ENCODE measurements around the gene KCNK5. TPM values are rescaled to one million over a fixed set of nuclear protein-coding genes. Genes with fewer than 3 reads are reported as not detected.

Gene KCNK5
- polyA plus RNA-seq, 1 donor from 2014 or later, result not detected

GRCh38 chr6:39206250-39206721, 23.0 kb downstream of the KCNK5 start:
- Histone ChIP-seq H3K9me3 (ENCODE audit: low read length) (no peaks in the 10 kb centered on the region), H2AFZ (ENCODE audit: low read depth, low read length) (no peak overlapping the region), H3K4me2 (ENCODE audit: low read length) (no peak overlapping the region), H3K4me3 (ENCODE audit: low read length) (no peak overlapping the region), H3K27ac (ENCODE audit: low read length) (no peak overlapping the region), H3K27me3 (ENCODE audit: insufficient read depth, low read depth, low read length) (no peaks in the 10 kb centered on the region), H4K20me1 (ENCODE audit: insufficient read depth) (no peaks in the 10 kb centered on the region), H3K9me2 (ENCODE audit: insufficient read depth, low read length) (no peaks in the 10 kb centered on the region), H3F3A (ENCODE audit: insufficient read depth, low read length, poor library complexity, severe bottlenecking) (no peaks in the 10 kb centered on the region), H3K36me3 (ENCODE audit: insufficient read depth, low read length) (no peaks in the 10 kb centered on the region), H3K9ac (ENCODE audit: low read length) (no peak overlapping the region), H3K79me2 (replicated peaks; ENCODE audit: insufficient read depth, low read length) (no peaks in the 10 kb centered on the region)
- TF ChIP-seq CTCF (IDR thresholded peaks at IDR 0.05; ENCODE audit: poor library complexity, severe bottlenecking), result no peak
- TF ChIP-seq MXI1 (conservative IDR thresholded peaks at IDR 0.05; ENCODE audit: poor library complexity, severe bottlenecking), result no peak
- TF ChIP-seq REST (IDR thresholded peaks at IDR 0.05; ENCODE audit: borderline replicate concordance), result no peak
- no peak for TF ChIP-seq SMC3 (conservative IDR thresholded peaks at IDR 0.05; ENCODE audit: poor library complexity)
- TF ChIP-seq TAF1 (IDR thresholded peaks at IDR 0.05; ENCODE audit: low read depth), result no peak
- TF ChIP-seq POLR2AphosphoS5 (IDR thresholded peaks at IDR 0.05), result no peak

- no peaks in the 10 kb centered on the region for H3F3A ChIP-seq (ENCODE audit: insufficient read depth, low read length, poor library complexity, severe bottlenecking)
- H3K4me2 ChIP-seq (ENCODE audit: low read length), result no peak overlapping the region
- TF ChIP-seq EZH2 (IDR thresholded peaks at IDR 0.05; ENCODE audit: borderline replicate concordance, insufficient read depth, low read length, poor library complexity, severe bottlenecking) (no peak), MXI1 (conservative IDR thresholded peaks at IDR 0.05; ENCODE audit: poor library complexity, severe bottlenecking) (no peak), EP300 (conservative IDR thresholded peaks at IDR 0.05; ENCODE audit: poor library complexity, severe bottlenecking) (no peak), SMC3 (conservative IDR thresholded peaks at IDR 0.05; ENCODE audit: poor library complexity) (no peak)
- no peaks in the 10 kb centered on the region for H3K27me3 ChIP-seq (ENCODE audit: insufficient read depth, low read depth, low read length)
- no peaks in the 10 kb centered on the region for H3K79me2 ChIP-seq (replicated peaks; ENCODE audit: insufficient read depth, low read length)
- no peaks in the 10 kb centered on the region for H3K36me3 ChIP-seq (ENCODE audit: insufficient read depth, low read length)
- no peak overlapping the region for H3K4me3 ChIP-seq (ENCODE audit: low read length)
- H3K27ac ChIP-seq (ENCODE audit: low read length), result no peak overlapping the region
- H3K9me2 ChIP-seq (ENCODE audit: insufficient read depth, low read length), result no peaks in the 10 kb centered on the region
- no peaks in the 10 kb centered on the region for H3K9me3 ChIP-seq (ENCODE audit: low read length)
- no peaks in the 10 kb centered on the region for H4K20me1 ChIP-seq (ENCODE audit: insufficient read depth)
- H2AFZ ChIP-seq (ENCODE audit: low read depth, low read length), result no peak overlapping the region
- H3K9ac ChIP-seq (ENCODE audit: low read length), result no peak overlapping the region
Observed at GRCh38 chr6:39204646-39205244, 24.5 kb downstream of the KCNK5 start.

GRCh38 chr6:39204160-39204495, 25.1 kb downstream of the KCNK5 start:
- no peak overlapping the region for H3K4me3 ChIP-seq (ENCODE audit: low read length)
- H3K4me2 ChIP-seq (ENCODE audit: low read length), result no peak overlapping the region
- H3K27ac ChIP-seq (ENCODE audit: low read length), result no peak overlapping the region
- no peaks in the 10 kb centered on the region for H3K36me3 ChIP-seq (ENCODE audit: insufficient read depth, low read length)
- no peaks in the 10 kb centered on the region for H4K20me1 ChIP-seq (ENCODE audit: insufficient read depth)
- H3K9me3 ChIP-seq (ENCODE audit: low read length), result no peaks in the 10 kb centered on the region
- no peaks in the 10 kb centered on the region for H3F3A ChIP-seq (ENCODE audit: insufficient read depth, low read length, poor library complexity, severe bottlenecking)
- H2AFZ ChIP-seq (ENCODE audit: low read depth, low read length), result no peak overlapping the region
- no peaks in the 10 kb centered on the region for H3K79me2 ChIP-seq (replicated peaks; ENCODE audit: insufficient read depth, low read length)
- no peaks in the 10 kb centered on the region for H3K27me3 ChIP-seq (ENCODE audit: insufficient read depth, low read depth, low read length)
- no peaks in the 10 kb centered on the region for H3K9me2 ChIP-seq (ENCODE audit: insufficient read depth, low read length)
- TF ChIP-seq MXI1 (conservative IDR thresholded peaks at IDR 0.05; ENCODE audit: poor library complexity, severe bottlenecking) (no peak), TAF1 (IDR thresholded peaks at IDR 0.05; ENCODE audit: low read depth) (no peak), POLR2AphosphoS5 (IDR thresholded peaks at IDR 0.05) (no peak), REST (IDR thresholded peaks at IDR 0.05; ENCODE audit: borderline replicate concordance) (no peak), RAD21 (conservative IDR thresholded peaks at IDR 0.05) (no peak), EZH2 (IDR thresholded peaks at IDR 0.05; ENCODE audit: borderline replicate concordance, insufficient read depth, low read length, poor library complexity, severe bottlenecking) (no peak), CTCF (IDR thresholded peaks at IDR 0.05; ENCODE audit: poor library complexity, severe bottlenecking) (no peak), EP300 (conservative IDR thresholded peaks at IDR 0.05; ENCODE audit: poor library complexity, severe bottlenecking) (no peak)
- no peak overlapping the region for H3K9ac ChIP-seq (ENCODE audit: low read length)

Measured in neural cell (in vitro differentiated cells).